Mucosa of rectum (tissue), 2 donors: ENCODE results near the gene PKP4.

Source experiments
- H3K27ac ChIP-seq, 2 donors: one replicate each; pipeline ENCODE4 v1.7.0; 2013; ENCODE audit warnings: inconsistent platforms in 2 of 2, low read depth in 2 of 2, low read length in 2 of 2
- H3K27me3 ChIP-seq, 2 donors: one replicate each; pipeline ENCODE4 v1.7.0; 2013; ENCODE audit warnings: low read length in 2 of 2; ENCODE audit not compliant: control insufficient read depth in 2 of 2, insufficient read depth in 2 of 2
- H3K36me3 ChIP-seq, 2 donors: one replicate each; pipeline ENCODE4 v1.7.0; 2013; ENCODE audit warnings: low read length in 2 of 2; ENCODE audit not compliant: control insufficient read depth in 2 of 2, insufficient read depth in 2 of 2
- H3K4me1 ChIP-seq, 2 donors: one replicate each; pipeline ENCODE4 v1.7.0; 2013; ENCODE audit warnings: low read length in 2 of 2, mild to moderate bottlenecking in 1 of 2; ENCODE audit not compliant: control insufficient read depth in 2 of 2, insufficient read depth in 2 of 2
- H3K4me3 ChIP-seq, 2 donors: one replicate each; pipeline ENCODE4 v1.7.0; 2013; ENCODE audit warnings: low read length in 2 of 2
- H3K9ac ChIP-seq, 2 donors: one replicate each; pipeline ENCODE4 v1.7.0; 2013; ENCODE audit warnings: low read length in 2 of 2, low read depth in 1 of 2, mild to moderate bottlenecking in 1 of 2
- H3K9me3 ChIP-seq, 2 donors: one replicate each; pipeline ENCODE4 v1.7.0; 2013; ENCODE audit warnings: low read length in 2 of 2; ENCODE audit not compliant: control insufficient read depth in 2 of 2
- donor health status: healthy.
- donor health status: Normal muscosa, but diverticular disease.

Gene PKP4

DNA sequence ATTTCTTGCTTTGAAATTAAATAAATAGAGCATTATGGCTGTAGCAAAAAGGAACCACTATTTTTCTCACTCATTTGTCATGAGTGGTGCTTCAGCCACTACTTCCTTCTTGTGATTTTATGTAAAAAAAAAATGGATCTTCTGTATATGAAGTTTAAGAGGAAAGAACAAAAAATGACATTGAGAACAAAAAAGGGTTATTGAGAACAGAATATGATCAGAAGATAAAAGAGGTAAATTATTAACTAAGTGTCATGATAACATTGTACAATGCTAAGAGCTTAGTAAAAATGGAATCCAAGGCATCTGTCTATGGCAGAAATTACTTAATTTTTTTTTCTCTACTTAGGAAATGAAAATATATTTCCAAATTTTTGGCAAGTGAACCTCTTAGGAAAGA, 103.5 kb downstream of the PKP4 start:
- Histone ChIP-seq H3K9ac (no peak overlapping the region), H3K27me3 (no peaks in the 10 kb centered on the region), H3K27ac (no peak overlapping the region), H3K4me3 (no peak overlapping the region), H3K36me3 (no peaks in the 10 kb centered on the region), H3K4me1 (no peaks in the 10 kb centered on the region), H3K9me3 (no peaks in the 10 kb centered on the region)

DNA sequence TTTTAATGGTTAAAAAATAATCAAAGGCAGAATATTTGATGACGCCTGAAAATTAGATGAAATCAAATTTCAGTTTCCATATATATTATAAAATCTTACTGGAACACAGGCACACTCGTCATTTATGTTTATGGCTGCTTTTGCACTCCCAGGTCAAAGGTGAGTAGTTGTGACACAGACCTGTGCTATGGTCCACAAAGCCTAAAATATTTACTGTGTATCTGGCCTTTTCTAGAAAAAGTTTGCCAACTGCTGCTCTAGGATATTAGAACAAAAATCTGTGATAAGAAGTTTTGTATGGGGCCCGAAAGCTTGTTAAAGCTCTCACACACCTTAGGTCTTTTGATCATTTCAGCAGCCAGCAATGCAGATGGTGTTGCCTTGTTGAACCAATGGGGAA, 104.3 kb downstream of the PKP4 start:
- Histone ChIP-seq H3K27ac (no peak overlapping the region), H3K4me3 (no peak overlapping the region), H3K4me1 (no peaks in the 10 kb centered on the region), H3K27me3 (no peaks in the 10 kb centered on the region), H3K36me3 (no peaks in the 10 kb centered on the region), H3K9me3 (no peaks in the 10 kb centered on the region), H3K9ac (no peak overlapping the region)

DNA sequence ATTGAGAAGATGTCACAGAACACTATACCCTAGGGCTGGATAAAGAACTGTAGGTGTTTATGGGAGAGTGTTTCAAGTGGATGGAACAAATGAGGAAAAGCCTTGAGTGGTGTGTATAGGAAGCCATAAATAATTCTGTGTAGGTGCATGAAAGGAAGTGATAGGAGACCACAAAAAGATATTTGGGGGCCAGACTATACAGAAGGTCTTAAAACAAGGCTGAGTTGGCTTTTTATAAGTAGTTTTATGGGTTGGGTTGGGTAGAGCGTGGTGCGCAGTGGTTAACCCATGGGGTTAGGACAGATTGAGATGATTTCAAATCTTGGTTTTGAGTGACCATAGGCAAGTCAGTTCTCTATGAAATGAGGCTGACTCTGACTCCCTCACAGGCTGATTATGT, 110.5 kb downstream of the PKP4 start:
- Histone ChIP-seq H3K27ac (no peak overlapping the region), H3K36me3 (no peaks in the 10 kb centered on the region), H3K4me3 (no peak overlapping the region), H3K9ac (no peak overlapping the region), H3K4me1 (no peaks in the 10 kb centered on the region), H3K9me3 (no peaks in the 10 kb centered on the region), H3K27me3 (no peaks in the 10 kb centered on the region)

DNA sequence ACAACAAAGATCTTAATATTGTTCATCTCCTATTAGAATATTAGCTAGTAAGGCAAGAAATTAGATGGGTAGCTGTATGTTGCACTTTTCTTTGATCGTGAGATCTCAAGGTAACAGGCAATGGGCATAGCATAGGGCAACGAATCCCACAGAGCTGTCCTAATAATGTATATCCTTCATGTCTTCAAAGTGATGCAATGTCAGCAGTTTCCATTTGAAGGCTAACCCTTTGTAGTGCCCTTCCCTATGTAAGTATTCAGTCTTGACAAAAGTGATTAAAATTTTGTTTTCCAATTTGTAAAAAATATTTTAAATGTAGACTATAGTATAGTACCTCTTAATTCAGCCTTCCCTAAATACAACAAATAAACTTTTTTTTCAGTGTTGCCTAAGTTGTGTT, 112.5 kb downstream of the PKP4 start:
- Histone ChIP-seq H3K9me3 (no peaks in the 10 kb centered on the region), H3K4me3 (no peak overlapping the region), H3K27ac (no peak overlapping the region), H3K4me1 (no peaks in the 10 kb centered on the region), H3K27me3 (no peaks in the 10 kb centered on the region), H3K36me3 (no peaks in the 10 kb centered on the region), H3K9ac (no peak overlapping the region)

DNA sequence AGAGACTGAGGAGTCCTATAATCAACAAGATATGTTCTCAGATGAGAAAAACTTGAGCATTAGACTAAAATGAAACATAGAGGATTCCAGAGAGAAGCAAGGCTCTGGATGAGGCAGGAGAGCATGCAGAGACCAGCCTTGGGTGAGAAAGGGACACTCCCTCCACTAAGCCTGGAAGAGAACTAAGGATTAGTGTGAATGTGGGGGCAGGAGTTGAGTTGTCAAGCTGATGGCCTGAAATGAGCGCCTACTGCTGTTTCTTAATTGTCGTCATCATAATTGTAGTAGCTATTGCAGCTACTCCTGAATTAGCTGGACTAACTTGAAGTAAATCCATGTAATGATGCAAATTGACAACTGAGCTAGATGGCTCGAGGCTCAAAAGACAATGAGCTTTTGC, 114.1 kb downstream of the PKP4 start:
- no peaks in the 10 kb centered on the region for H3K9me3 ChIP-seq
- H3K36me3 ChIP-seq: no peaks in the 10 kb centered on the region
- no peak overlapping the region for H3K9ac ChIP-seq
- H3K4me3 ChIP-seq: no peak overlapping the region
- no peak overlapping the region for H3K27ac ChIP-seq
- no peaks in the 10 kb centered on the region for H3K4me1 ChIP-seq
- H3K27me3 ChIP-seq: no peaks in the 10 kb centered on the region

DNA sequence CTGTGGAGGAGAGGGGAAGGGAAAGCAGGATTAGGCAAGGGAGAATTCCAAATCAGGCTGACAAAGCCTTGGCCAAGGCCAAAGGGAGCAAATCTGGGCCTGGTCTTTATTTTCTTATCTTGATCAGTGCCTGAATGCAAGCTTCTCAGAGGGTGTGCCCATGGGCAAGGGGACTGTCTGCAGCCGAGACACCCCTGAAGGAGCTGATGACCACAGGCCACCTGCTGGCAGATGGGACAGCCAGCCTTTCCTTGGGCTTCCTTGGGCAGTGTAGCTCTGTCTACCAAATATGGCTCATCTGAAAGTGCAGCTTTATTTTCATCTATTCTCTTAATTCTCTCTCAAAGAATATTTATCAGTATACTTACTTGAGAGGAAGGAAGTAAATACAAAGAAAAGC, 117.0 kb downstream of the PKP4 start:
- Histone ChIP-seq H3K9me3 (no peaks in the 10 kb centered on the region), H3K9ac (no peak overlapping the region), H3K27ac (no peak overlapping the region), H3K4me3 (no peak overlapping the region), H3K27me3 (no peaks in the 10 kb centered on the region), H3K36me3 (peaks cover 0 to 3% of the 10 kb centered on the region in 2 donors), H3K4me1 (no peaks in the 10 kb centered on the region)

DNA sequence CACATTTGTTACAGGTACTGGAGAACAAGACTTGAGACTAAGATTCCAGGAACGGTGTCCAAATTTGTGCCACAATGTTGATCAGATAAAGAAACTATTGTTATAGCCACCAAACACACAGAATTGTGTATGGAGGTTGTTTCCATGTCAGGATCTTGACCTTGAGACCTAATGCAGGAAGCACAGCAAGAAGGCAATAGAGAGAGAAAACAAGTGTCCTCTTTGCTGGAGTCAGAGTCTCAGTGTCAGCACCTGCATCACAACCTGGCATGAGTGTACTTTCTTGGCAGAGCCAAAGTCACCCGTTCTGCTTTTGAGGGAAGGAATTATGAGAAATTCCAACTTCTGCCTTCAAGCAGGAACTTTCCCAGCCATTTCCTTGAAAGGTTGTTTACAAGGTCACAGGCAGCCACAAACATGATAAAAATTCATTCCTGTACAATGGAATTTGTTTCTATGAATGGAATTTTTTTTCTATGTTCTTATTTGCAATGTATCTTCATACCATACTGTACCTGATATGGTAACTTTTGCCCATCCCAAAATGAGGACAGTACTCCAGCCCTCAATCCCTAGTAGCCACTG, 118.4 kb downstream of the PKP4 start:
- Histone ChIP-seq H3K9ac (no peak overlapping the region), H3K36me3 (peaks cover 0 to 3% of the 10 kb centered on the region in 2 donors), H3K27me3 (no peaks in the 10 kb centered on the region), H3K4me1 (no peaks in the 10 kb centered on the region), H3K9me3 (no peaks in the 10 kb centered on the region), H3K27ac (no peak overlapping the region), H3K4me3 (no peak overlapping the region)

DNA sequence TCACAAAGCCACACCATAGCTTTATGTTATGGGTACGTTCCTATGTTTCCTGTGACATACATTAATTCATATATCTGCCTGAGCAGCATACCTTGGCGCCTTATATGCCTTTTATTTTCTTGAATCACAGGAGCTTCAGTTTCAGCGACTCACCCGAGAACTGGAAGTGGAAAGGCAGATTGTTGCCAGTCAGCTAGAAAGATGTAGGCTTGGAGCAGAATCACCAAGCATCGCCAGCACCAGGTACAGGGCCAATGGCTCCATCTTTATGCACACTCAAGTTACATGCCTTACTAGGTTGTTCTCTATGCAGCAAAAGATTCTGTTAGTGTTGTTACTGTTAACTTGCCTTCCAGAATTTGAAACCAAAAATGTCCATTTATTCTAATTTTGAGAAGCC, 120.4 kb downstream of the PKP4 start:
- peaks cover 0 to 3% of the 10 kb centered on the region in 2 donors for H3K36me3 ChIP-seq
- H3K9ac ChIP-seq: no peak overlapping the region
- H3K27ac ChIP-seq: no peak overlapping the region
- H3K9me3 ChIP-seq: no peaks in the 10 kb centered on the region
- no peaks in the 10 kb centered on the region for H3K4me1 ChIP-seq
- H3K27me3 ChIP-seq: no peaks in the 10 kb centered on the region
- no peak overlapping the region for H3K4me3 ChIP-seq

DNA sequence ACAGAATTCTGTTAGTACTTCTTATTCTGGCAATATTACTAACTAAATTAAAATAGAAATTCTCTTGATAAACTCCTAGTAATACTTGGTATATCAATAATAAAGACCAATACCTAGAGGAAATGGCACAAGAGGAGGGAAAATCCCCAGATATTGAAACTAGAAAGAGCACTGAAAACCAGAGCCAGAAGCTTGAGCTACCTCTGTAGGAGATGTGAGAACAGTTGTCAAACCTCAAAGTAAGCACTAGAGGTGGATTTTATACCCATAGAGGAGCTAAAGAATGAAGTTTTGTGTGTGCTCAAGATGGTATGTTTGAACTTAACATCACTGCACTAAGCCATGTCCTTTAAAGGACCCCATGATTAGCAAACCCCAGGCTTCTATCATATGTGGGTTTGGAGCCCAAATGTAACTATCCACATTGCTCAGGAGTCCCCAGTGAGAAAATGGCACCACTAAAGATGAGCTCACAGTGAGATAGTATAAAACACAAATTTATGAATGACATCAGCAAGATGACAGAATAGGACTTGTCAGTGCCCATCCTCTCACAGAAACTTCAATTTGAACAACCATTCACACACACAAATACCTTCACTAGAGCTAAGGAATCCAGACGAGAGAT, 122.1 kb downstream of the PKP4 start:
- no peaks in the 10 kb centered on the region for H3K27me3 ChIP-seq
- H3K4me1 ChIP-seq: no peaks in the 10 kb centered on the region
- no peak overlapping the region for H3K9ac ChIP-seq
- H3K27ac ChIP-seq: no peak overlapping the region
- H3K36me3 ChIP-seq: peaks cover 3% of the 10 kb centered on the region in 2 donors
- H3K4me3 ChIP-seq: no peak overlapping the region
- no peaks in the 10 kb centered on the region for H3K9me3 ChIP-seq

DNA sequence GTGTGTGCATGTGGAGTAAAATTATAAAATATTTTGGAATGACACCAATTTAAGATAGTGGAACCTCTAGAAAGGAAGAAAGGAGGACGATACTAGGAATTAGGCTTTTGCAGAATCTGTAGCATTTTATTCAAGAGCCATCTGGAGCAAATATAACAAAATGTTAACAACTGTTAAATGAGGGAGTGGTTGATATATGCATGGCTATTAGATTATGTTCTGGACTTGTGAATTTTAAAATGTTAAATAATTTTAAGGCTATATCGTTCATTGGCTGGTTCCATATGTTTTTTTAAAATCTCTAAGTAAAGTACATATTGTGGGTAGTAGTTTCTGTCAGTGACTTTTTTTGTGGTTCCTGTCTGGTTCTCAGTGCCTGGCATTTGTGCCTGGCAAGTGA, 123.2 kb downstream of the PKP4 start:
- Histone ChIP-seq H3K9me3 (no peaks in the 10 kb centered on the region), H3K27ac (no peak overlapping the region), H3K27me3 (no peaks in the 10 kb centered on the region), H3K4me3 (no peak overlapping the region), H3K4me1 (no peaks in the 10 kb centered on the region), H3K36me3 (peaks cover 3% of the 10 kb centered on the region in 2 donors), H3K9ac (no peak overlapping the region)
